HEK293 (cell line): Measurements from ENCODE around the gene DUSP16.

Experiments used
- SETDB1 ChIP-seq: IDR thresholded peaks from one replicate; pipeline ENCODE4 v1.6.1; 2017; ENCODE audit warnings: mild to moderate bottlenecking, low read length, moderate library complexity, mixed read lengths; ENCODE audit not compliant: insufficient read length
- ZNF214 ChIP-seq: fragments of 450-650 bp; formaldehyde crosslinking; IDR thresholded peaks from 2 replicates; pipeline ENCODE4 v1.5.1; 2017; ENCODE audit warnings: missing biosample characterization, mild to moderate bottlenecking, missing genetic modification characterization, borderline replicate concordance
- TF ChIP-seq, protein P1 (sequence below): fragments of 450-650 bp; formaldehyde crosslinking; IDR thresholded peaks from 2 replicates; pipeline ENCODE4 v1.5.1; 2016; ENCODE audit warnings: missing biosample characterization, missing genetic modification characterization
- TF ChIP-seq, protein P2 (sequence below): fragments of 450-650 bp; formaldehyde crosslinking; IDR thresholded peaks from 2 replicates; pipeline ENCODE4 v1.5.1; 2016; ENCODE audit warnings: missing biosample characterization, missing genetic modification characterization, low read depth

GRCh38 chr12:12533238-12533829 lies 29.3 kb downstream of the DUSP16 start:
- TF ChIP-seq ZNF214 (tag by site-specific recombination), result no peak
- TF ChIP-seq, protein P1, sequence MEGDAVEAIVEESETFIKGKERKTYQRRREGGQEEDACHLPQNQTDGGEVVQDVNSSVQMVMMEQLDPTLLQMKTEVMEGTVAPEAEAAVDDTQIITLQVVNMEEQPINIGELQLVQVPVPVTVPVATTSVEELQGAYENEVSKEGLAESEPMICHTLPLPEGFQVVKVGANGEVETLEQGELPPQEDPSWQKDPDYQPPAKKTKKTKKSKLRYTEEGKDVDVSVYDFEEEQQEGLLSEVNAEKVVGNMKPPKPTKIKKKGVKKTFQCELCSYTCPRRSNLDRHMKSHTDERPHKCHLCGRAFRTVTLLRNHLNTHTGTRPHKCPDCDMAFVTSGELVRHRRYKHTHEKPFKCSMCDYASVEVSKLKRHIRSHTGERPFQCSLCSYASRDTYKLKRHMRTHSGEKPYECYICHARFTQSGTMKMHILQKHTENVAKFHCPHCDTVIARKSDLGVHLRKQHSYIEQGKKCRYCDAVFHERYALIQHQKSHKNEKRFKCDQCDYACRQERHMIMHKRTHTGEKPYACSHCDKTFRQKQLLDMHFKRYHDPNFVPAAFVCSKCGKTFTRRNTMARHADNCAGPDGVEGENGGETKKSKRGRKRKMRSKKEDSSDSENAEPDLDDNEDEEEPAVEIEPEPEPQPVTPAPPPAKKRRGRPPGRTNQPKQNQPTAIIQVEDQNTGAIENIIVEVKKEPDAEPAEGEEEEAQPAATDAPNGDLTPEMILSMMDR (tag by site-specific recombination), result no peak
- TF ChIP-seq, protein P2, sequence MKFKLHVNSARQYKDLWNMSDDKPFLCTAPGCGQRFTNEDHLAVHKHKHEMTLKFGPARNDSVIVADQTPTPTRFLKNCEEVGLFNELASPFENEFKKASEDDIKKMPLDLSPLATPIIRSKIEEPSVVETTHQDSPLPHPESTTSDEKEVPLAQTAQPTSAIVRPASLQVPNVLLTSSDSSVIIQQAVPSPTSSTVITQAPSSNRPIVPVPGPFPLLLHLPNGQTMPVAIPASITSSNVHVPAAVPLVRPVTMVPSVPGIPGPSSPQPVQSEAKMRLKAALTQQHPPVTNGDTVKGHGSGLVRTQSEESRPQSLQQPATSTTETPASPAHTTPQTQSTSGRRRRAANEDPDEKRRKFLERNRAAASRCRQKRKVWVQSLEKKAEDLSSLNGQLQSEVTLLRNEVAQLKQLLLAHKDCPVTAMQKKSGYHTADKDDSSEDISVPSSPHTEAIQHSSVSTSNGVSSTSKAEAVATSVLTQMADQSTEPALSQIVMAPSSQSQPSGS (tag by site-specific recombination), result no peak
- TF ChIP-seq SETDB1, result no peak
